ENCODE measurements around the gene INMT. TPM values are rescaled to one million over a fixed set of nuclear protein-coding genes. Genes with fewer than 3 reads are reported as not detected.

The INMT gene
- total RNA-seq, 1 experiment from 2014 or later = 3.3 TPM

GRCh38 chr7:30771174-30771879, 19.4 kb downstream of the INMT start, which contains the start of gene MINDY4:
Gene MINDY4, plus strand, starts transcription at chr7:30771417. Its CDS starts 77 bp downstream, at chr7:30771494.
- intact Hi-C loops (cut with micrococcal nuclease; ENCODE audit: unreplicated experiment) = loop anchor here (2.0 to 10.0 kb wide), 2 partner anchors 23 to 377 kb away; no protein-coding TSS in a partner anchor
- peak; percentile 73 to 77 for DNase-seq
- Histone ChIP-seq H3K4me3 (ENCODE audit: low read depth, low read length) (peak within 1 kb of the TSS; percentile 67), H3K36me3 (ENCODE audit: control insufficient read depth, insufficient read depth, low read length) (no peaks in the 10 kb centered on the region), H3K9me3 (no peaks in the 10 kb centered on the region), H3K27me3 (replicated peaks; ENCODE audit: control insufficient read depth, insufficient read depth, low read length) (no peaks in the 10 kb centered on the region), H3K4me1 (peaks cover 6% of the 10 kb centered on the region)
- Mint-ChIP-seq H3K27me3 (ENCODE audit: insufficient read depth, unreplicated experiment) (no peaks in the 10 kb centered on the region), H3K4me1 (ENCODE audit: low read depth, unreplicated experiment) (peaks cover 6% of the 10 kb centered on the region), H3K4me3 (ENCODE audit: unreplicated experiment) (peak within 1 kb of the TSS; percentile 78), H3K9me3 (ENCODE audit: unreplicated experiment) (no peaks in the 10 kb centered on the region), H3K36me3 (ENCODE audit: insufficient read depth, unreplicated experiment) (no peaks in the 10 kb centered on the region), H3K27ac (ENCODE audit: unreplicated experiment) (peak within 1 kb of the TSS; percentile 49)
- no TSS peak for BruUV-seq (replicated peaks)
- POLR2A ChIA-PET = no interaction called here
- TF ChIP-seq CTCF (IDR thresholded peaks at IDR 0.05; ENCODE audit: insufficient read depth in 1 of 2, low read depth in 1 of 2, low read length in 1 of 2, severe bottlenecking in 1 of 2, unreplicated experiment in 1 of 2) = no peak
- CTCF ChIA-PET = interaction anchor here (0.6 kb wide), 1 partner anchor 1738 kb away, joined by 3 read pairs; no protein-coding TSS in a partner anchor

GRCh38 chr7:30771880-30772425, 20.0 kb downstream of the INMT start:
- H3K9me3 Mint-ChIP-seq (ENCODE audit: unreplicated experiment) = no peaks in the 10 kb centered on the region
- H3K9me3 ChIP-seq = no peaks in the 10 kb centered on the region
- DNase-seq = no peak
- peak overlapping the region; percentile 78 for H3K4me3 Mint-ChIP-seq (ENCODE audit: unreplicated experiment)
- CTCF ChIA-PET = interaction anchor here (0.6 kb wide), 1 partner anchor 1738 kb away, joined by 3 read pairs; no protein-coding TSS in a partner anchor
- H3K4me1 Mint-ChIP-seq (ENCODE audit: low read depth, unreplicated experiment) = peaks cover 6% of the 10 kb centered on the region
- H3K27me3 ChIP-seq (replicated peaks; ENCODE audit: control insufficient read depth, insufficient read depth, low read length) = no peaks in the 10 kb centered on the region
- no TSS peak for BruUV-seq (replicated peaks)
- peak overlapping the region; percentile 49 for H3K27ac Mint-ChIP-seq (ENCODE audit: unreplicated experiment)
- H3K4me3 ChIP-seq (ENCODE audit: low read depth, low read length) = peak overlapping the region; percentile 67
- POLR2A ChIA-PET = no interaction called here
- H3K36me3 ChIP-seq (ENCODE audit: control insufficient read depth, insufficient read depth, low read length) = no peaks in the 10 kb centered on the region
- no peaks in the 10 kb centered on the region for H3K27me3 Mint-ChIP-seq (ENCODE audit: insufficient read depth, unreplicated experiment)
- TF ChIP-seq CTCF (IDR thresholded peaks at IDR 0.05; ENCODE audit: insufficient read depth in 1 of 2, low read depth in 1 of 2, low read length in 1 of 2, severe bottlenecking in 1 of 2, unreplicated experiment in 1 of 2) = no peak
- H3K36me3 Mint-ChIP-seq (ENCODE audit: insufficient read depth, unreplicated experiment) = no peaks in the 10 kb centered on the region
- intact Hi-C loops (cut with micrococcal nuclease; ENCODE audit: unreplicated experiment) = loop anchor here (2.0 to 10.0 kb wide), 2 partner anchors 23 to 377 kb away; no protein-coding TSS in a partner anchor
- H3K4me1 ChIP-seq = peaks cover 6% of the 10 kb centered on the region

GRCh38 chr7:30772984-30773383, 21.0 kb downstream of the INMT start:
- no TSS peak for BruUV-seq (replicated peaks)
- ChIA-PET POLR2A (no interaction called here), CTCF (interaction anchor here (0.7 kb wide), 1 partner anchor 19 kb away, joined by 6 read pairs; no protein-coding TSS in a partner anchor)
- H3K4me3 ChIP-seq (ENCODE audit: low read depth, low read length) = no peak overlapping the region
- H3K4me1 ChIP-seq = peaks cover 6% of the 10 kb centered on the region
- no peak for DNase-seq
- Mint-ChIP-seq H3K27me3 (ENCODE audit: insufficient read depth, unreplicated experiment) (no peaks in the 10 kb centered on the region), H3K4me1 (ENCODE audit: low read depth, unreplicated experiment) (peaks cover 6% of the 10 kb centered on the region), H3K27ac (ENCODE audit: unreplicated experiment) (no peak overlapping the region), H3K9me3 (ENCODE audit: unreplicated experiment) (no peaks in the 10 kb centered on the region), H3K36me3 (ENCODE audit: insufficient read depth, unreplicated experiment) (no peaks in the 10 kb centered on the region), H3K4me3 (ENCODE audit: unreplicated experiment) (no peak overlapping the region)
- TF ChIP-seq CTCF (IDR thresholded peaks at IDR 0.05; ENCODE audit: insufficient read depth in 1 of 2, low read depth in 1 of 2, low read length in 1 of 2, severe bottlenecking in 1 of 2, unreplicated experiment in 1 of 2) = no peak
- no peaks in the 10 kb centered on the region for H3K9me3 ChIP-seq
- H3K36me3 ChIP-seq (ENCODE audit: control insufficient read depth, insufficient read depth, low read length) = no peaks in the 10 kb centered on the region
- intact Hi-C loops (cut with micrococcal nuclease; ENCODE audit: unreplicated experiment) = loop anchor here (10.0 kb wide), 1 partner anchor 378 kb away; no protein-coding TSS in a partner anchor
- no peaks in the 10 kb centered on the region for H3K27me3 ChIP-seq (replicated peaks; ENCODE audit: control insufficient read depth, insufficient read depth, low read length)

Data from Caco-2 (cell line).